HG03175 (cell line): Measurements from ENCODE around the gene ADCY2.

ENCODE experiments used
- ATAC-seq: cut with Tn5 transposase; IDR thresholded peaks from one replicate; pipeline ENCODE4 v1.9.1; 2021; ENCODE audit warnings: mild to moderate bottlenecking, moderate library complexity; ENCODE audit not compliant: unreplicated experiment

Gene ADCY2

DNA sequence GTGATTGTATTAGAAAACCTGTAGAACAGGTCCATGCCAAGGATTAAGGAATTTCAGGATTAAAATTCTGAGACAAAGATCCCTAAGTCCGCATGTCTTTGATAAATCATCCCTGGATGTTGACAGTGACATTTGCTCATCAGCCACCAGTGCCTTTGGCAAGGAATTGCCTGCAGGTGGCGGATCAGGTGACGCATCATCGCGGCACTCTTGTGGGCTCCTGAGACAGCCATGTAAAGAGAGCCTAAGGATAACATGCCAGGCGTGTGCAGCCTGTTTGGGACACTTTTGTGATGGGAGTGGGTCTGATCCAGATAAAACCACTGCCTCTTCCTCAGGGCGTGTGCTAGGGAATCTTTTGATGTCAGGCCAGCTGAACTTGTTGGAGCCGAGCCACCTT, 40.6 kb downstream of the ADCY2 start:
- no peak for ATAC-seq

DNA sequence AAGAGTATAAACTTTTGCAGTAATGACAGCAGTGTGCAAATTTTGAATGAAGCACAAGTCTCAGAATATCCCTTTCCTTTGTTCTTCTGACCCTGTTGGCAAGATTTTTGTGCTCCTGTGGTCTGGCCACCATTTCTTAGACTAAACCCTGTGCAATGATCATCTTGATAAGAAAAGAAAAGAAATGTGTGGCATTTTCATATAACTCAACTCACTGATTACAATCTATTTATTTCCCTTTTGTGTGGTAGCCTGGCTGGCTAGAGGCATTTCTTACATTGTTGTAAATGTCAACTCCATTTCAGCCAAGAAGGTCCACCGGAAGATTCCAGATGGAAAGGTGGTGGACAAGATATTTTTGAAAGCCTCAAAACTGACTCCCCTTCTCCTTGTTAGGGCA, 41.9 kb downstream of the ADCY2 start:
- no peak for ATAC-seq

DNA sequence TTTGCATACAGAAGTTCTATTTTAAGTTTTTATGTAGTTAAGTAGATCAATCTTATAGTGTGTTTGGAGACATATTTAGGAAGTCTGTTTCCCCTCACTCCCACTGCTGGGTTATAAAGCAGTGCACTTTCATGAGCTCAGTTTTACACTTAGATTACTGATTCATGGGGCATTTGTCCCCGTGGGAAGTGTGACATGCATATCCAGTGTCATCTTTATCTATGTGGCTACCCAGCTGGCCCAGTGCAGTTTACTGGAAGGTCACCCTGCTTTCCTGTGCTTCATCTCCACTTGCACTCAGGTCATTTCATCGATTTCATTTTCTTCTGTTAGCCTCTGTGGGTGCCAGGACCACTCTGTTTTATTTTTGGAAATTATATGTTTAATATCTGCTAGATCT, 49.1 kb downstream of the ADCY2 start:
- no peak for ATAC-seq

DNA sequence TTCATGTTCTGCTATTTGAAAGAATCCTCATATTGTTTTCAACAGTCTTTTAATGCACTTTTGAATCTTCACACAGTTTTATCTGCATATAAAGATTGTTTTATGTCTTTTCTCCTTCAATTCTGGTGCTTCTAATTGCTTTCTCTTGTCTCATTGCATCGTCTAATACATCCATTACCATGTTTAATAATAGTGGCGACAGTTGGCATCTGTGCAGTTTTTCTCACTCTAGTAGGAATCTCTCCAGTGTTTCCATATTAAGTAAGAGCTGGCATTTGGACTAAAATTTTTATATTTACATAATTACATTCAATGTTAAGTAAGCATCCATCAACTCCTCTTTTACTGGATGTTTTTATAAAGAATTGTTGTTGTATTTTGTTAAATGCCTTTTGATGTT, 49.9 kb downstream of the ADCY2 start:
- no peak for ATAC-seq

DNA sequence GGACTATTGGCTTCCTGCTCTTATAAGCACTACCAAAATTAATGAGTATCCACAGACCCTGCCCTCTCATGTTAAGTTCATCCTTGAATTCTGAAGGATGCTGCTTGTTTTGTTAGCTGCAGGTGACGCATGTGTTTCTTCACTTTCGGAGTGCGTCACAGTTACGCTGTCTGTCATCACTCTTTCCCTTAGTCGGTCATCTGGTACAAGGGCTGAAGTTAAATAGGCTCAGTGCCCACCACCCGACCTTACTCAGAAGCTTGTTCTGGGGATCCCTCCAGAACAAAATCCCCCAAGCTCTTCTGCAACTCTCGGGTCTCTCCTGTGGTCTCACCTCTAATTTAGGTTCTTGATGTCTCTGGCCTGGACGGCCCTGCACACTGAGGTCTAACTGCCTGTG, 51.0 kb downstream of the ADCY2 start:
- no peak for ATAC-seq

DNA sequence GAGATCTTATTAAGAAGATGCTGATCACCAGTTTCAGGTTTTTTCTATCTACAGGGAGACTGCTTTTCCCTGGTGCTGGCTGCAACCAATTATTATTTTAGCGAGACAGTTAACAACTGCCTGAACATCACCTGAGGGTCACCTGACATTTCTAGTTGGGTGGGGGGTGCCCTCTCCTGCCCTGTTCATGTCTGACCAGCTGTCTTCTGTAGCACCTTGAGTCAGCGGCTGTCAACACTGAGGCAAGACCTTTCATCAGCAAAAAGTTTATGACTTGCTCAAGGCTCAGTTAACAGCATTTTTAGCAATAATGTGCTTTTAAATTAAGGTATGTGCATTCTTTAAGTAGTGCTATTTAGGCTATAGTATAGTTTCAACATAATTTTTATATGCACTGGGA, 58.0 kb downstream of the ADCY2 start:
- ATAC-seq: no peak

DNA sequence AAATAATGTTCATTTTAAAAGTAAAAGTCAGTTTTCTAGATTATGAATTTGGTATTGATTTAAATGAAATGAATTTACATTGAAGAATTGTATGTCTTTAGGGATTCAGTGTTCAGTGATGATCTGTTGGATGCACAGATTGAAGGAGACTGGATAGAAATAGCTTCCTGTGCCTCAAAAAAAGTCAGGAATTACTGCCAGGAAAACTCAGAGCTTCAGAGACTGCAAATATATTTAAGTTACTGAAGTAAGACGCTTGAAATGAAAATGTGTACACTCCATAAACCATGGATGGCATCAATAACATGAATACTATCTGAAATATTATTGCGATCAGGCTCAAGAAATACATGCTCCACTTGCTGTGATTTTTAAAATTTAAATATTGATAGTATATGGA, 60.3 kb downstream of the ADCY2 start:
- ATAC-seq: no peak

DNA sequence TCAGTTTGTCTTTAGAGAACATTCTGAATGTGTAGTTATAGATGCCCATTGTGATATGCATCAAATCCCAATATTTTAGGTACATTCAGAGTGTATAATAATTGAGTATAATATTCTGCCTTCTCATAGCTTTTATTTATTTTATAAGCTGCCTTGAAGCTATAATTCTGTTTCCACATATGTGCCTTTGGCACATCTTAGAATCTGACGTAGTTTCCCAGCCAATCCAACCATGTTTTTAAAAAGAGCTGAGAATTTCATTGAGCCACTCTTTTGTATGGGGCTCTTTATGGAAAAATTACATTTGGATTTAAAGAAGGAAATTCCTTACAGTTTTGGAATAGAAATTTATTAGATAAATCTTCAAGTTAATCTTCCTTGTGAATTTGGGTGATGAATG, 65.4 kb downstream of the ADCY2 start:
- no peak for ATAC-seq

DNA sequence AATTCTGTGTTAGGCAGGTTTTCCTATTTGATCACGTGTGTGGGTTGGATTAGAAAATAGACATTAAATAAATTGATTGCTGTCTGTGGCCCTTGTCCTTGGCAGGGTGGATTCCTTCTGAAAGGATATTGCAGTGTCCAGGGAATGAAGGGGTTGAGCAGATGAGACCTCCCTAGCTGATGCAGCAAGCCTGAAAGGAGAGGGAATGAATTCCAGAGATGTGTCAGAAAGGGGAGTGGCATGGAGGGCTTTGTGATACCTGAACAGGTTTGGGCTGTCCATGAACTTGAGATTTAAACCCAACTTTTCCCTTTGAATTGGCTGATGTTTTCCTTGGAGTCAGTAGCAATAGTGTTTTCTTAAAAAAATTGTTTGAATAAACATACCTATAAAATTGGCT, 66.8 kb downstream of the ADCY2 start:
- ATAC-seq: no peak

DNA sequence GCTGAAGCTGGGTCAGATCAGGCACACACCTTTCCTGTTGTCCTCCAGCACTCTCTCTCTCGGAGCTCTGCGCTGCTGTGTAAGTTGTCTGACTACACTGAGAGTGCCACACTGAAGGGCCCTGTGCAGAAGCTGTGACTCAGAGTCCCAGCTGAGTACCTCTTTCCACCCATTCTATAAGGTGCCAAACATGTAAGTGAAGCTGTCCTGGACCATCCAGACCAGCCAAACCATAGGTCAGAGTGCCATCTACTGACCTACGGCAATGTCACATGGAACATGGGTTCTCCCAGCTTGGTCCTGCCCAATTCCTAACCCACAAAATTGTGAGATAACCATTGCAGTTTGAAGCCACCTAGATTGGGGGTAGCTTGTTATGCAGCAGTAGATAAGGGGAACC, 68.2 kb downstream of the ADCY2 start:
- ATAC-seq: no peak

DNA sequence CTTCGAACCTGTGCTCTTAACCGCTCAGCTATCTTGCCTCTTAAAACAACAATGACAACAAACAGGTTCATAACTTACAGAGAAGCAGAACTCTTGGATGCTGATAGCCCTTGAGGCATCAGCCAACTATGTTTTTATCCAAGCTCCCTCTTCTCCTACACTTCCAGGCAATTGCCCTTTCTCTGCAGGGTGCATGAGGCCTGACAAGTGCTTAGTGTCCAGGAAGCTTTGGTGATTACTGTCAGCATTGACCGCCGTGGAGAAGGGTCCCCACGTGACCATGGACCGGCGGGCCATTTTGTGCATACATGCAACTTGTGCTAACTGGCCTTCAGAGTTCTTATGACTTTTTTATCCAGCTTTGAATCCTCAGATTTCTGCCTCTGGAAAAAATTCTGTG, 71.2 kb downstream of the ADCY2 start:
- ATAC-seq: no peak

DNA sequence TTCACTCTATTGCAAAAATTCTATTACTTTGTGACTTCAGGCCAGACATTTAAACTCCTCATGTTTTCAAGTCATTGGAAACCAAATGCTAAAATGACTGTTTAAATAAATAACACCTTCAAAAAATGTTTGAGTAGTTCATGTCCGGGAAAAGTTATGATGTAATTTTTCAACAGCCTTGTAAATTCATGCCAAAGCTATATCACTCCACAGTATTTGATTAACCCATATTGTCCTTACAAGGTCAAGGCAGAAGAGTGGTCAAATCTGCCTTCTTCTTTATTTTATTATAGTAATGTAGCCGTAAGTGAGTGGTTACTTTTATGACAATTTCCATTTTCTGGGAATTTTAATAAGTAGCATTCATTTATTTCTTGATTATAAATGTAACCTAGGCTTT, 72.8 kb downstream of the ADCY2 start:
- no peak for ATAC-seq

DNA sequence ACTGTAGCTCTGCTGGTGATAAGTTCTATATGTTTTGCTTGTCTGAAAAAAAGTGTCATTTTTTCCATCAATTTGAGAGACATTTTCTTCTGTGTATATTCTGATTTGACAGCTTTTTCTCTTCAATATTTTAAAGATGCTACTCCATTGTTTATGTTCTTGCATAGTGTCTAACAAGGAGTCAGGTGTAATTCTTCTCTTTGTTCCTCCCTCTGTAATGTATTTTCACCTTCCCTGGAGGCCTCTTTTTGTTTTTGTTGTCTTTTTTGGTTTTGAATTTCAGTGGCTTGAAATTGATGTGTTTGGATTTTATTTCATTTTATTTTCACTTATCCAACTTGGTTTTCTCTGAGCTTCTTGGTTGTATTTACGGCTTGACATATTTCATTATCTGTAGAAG, 75.8 kb downstream of the ADCY2 start:
- ATAC-seq: no peak

DNA sequence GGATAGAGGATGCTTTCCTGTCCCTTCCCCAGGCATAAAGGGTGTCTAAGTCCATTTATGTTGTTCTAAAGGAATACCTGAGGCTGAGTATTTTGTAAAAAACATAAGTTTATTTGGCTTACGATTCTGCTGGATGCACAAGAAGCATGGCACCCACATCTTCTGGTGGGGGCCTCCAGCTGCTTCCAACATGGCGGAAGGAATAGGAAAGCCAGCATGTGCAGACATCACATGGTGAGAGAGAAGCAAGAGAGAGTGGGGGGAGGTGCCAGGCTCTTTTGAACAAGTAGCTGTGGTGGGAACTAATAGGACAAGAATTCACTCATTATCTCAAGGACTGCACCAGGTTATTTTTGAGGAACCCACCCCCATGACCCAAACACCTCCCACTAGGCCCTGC, 77.2 kb downstream of the ADCY2 start:
- no peak for ATAC-seq

DNA sequence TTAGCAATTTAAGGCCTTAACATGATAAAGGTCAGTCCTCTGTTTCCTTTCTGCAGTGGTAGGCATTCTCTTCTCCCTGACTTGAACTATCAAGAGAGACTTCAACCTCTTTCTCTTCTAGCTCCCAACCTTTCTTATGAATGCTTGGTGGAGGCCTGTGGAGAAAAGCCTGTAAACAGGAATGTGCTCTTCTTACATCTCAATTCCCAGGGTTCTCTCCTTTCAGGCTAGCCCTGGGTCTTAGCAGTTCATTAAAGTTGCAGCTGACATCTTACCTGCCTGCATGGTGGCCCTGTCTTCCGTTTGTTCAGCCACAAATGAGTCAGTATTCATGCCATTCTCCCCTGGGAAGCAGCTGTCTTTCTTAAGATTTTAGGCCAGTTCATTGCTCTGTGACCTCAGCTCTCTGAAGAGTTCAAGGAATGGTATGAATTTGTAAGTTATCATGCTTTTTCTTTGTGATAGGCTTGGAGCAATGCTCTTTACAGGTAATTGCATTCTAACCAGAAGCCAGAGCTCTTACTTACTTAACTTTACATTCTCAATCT, 77.8 kb downstream of the ADCY2 start:
- ATAC-seq: no peak

DNA sequence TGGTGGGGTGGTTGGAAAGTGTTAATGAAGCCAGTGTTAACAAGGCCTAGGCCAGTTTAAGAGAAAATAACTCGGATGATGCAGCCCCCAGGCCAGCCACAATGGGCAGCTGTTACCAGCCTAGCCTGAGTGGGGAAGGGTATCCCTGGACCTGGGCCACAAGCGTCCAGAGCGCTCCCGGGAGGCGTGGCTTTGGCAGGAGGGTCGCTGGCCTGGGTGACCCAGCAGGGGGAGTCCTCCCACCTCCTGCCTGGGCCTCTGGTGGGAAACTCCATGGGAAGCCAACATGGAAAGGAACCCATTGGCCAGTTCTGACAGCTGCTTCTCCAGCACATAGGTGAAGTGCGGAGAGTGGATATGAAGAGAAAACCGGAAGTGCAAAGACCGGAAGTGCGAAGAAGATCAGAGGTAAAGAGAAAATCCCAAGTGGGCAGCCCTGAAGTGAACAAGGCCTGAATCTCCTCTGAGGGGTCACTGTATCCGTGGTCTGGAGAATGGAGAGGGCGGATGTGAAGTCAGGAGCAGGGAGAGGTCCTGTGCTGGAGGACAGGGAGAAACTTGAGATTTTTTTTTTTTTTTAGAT, 79.0 kb downstream of the ADCY2 start:
- no peak for ATAC-seq

DNA sequence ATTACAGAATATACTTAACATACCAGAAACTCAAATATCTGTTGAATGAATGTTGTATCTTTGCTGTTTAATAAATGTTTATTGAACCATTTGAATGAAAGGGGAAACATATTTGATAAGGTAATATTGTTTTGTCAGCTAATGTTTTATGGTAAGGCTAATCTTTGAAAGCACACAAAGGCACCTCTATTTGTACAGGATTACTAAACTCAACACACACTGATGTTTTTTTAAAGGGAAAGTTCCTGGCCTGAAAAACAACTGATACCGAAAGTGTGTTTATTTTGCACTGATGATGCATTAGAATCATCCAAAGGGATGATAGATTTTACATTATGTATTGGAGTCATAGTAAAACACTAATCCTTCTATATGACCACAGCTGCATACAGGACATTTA, 82.5 kb downstream of the ADCY2 start:
- no peak for ATAC-seq

DNA sequence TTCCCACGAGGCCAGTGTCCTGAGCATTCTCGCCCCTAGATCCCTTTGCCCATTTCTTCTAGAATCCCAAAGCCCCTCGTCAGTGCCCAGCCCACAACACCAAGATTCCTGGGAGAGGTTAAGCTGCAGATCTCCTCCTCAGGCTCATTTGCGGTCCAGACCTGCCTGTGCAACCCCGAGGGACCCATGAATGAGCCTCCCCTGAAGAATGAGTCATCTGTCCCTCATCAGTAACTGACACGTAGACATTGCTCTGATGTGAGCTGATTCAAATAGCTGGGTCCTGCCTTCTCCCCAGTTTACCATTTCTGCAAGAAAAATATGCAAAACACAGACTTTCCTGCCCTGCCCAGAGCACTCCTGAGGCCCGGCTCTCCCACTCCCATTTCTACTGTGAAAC, 92.8 kb downstream of the ADCY2 start:
- ATAC-seq: no peak

DNA sequence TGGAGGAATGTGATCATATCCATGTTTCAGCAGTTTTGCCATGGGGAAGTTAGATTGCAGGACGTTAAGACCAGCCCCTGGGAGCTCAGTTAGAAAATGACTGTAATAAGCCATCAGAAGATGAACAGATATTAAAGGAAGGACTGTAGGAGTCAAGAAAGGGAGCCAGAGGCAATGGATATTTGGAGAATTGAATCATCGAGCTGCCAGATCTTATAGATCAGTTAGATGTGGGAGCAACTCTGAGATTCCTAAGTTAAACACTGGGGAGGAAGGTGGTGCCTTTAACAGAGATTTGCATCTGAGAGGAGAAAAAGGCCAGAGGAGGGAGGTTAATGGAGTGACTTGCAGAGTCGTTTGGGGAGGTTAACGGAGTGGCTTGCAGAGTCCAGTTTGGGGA, 96.4 kb downstream of the ADCY2 start:
- no peak for ATAC-seq

DNA sequence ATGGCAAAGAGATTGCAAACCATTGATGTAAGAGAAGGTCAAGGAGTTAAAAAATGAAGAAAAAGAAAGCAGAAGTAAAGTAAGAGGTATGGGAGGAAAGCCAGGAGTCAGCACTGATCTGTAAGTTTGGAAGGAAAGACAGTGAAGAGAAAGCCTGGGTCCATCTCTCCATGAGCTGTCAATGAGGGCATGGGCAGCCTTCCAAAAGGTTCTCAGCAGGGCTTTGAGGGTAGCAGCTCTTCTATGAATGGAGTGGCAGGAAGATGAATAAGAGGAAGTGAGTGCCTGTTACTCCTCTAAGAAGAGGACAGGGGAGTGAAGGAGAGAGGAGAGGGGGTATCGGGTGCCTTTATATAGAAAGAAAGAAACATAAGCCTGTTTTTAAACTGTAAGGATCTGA, 97.1 kb downstream of the ADCY2 start:
- ATAC-seq: no peak

DNA sequence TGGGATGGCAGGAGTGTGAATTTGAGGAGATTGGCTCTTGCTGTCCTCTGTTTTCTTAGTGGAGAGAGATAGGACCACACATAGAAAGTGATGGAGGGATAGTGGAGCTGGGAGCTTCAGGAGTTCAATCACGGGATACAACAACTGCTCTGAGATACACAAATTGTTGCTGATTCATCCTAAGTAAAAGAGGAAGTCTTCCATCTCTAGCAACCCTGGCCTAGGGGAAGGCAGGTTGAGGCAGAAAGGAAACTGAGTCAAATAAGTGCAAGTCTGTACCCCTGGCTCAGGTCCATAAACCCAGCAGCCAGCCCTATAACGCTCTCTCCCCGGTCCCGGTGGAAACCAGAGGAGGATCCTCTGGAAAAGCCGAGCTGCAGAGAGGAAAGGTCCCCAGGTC, 97.7 kb downstream of the ADCY2 start:
- no peak for ATAC-seq

DNA sequence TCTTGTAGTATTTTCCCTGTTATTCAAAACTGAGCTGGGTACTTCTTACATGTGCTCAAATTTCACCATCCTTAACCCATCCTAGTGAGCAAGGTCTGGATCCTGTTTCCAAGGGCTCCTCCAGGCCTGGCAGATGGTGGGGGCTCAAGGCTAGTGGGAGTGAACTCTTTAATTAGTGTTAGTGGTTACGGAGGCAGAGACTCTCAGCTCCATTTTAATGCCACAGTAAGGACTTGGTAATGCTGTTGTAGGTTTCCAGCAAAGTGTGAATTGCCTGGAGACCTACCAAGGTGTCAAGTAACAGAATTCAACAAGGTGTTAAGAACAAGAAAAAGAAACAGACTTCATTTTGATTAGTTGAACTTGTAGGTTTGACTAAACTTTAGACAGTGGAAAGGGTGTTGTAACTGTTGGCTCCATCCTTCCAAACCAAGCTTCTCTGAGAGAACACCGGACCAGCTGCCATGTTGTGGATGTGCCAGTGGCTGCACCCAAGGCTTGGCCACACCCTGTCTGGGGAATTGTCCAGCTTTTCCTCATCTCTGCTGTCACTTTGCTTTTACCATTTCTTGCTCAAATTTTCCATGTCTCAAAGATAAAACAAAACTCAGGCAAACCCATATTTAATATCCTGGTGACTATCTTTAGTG, 98.7 kb downstream of the ADCY2 start:
- no peak for ATAC-seq

DNA sequence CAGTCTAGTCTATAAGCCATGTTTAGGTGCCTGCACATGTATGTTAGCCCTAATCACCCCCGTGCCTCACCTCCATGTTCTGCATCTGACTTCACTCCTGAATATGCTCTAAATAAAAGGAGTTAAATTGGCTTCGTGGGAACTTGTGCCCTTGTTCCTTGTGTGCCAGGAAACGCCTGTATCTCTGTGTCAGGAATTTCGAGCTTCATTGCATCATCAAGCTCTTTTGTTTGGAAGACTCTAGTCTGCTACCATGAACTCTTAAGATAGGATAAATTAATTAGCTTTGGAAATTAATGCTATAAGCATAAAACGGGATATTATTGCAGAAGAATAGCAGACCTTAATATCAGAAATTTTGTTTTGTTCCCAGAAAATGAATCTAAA, 99.2 kb downstream of the ADCY2 start:
- no peak for ATAC-seq
